GM23248 (cell line): ENCODE data around the gene RBMS3.

Source experiments
- EZH2 ChIP-seq: fragments of 200-600 bp; sonication (generic); IDR thresholded peaks from 2 replicates; pipeline ENCODE4 v1.6.1; 2018; ENCODE audit warnings: antibody characterized with exemption, mild to moderate bottlenecking; ENCODE audit not compliant: insufficient read depth, poor library complexity, severe bottlenecking
- EZH2phosphoT487 ChIP-seq: fragments of 200-600 bp; sonication (generic); IDR thresholded peaks from 2 replicates; pipeline ENCODE4 v1.6.1; 2018; ENCODE audit warnings: antibody characterized with exemption, moderate library complexity, mild to moderate bottlenecking, low read depth; ENCODE audit not compliant: insufficient read depth

- no peak for TF ChIP-seq EZH2
- no peak for TF ChIP-seq EZH2phosphoT487
Observed at GRCh38 chr3:30024466-30024865, 743.6 kb downstream of the RBMS3 start.
